HG03196 (cell line): ENCODE data around the gene PITX2.
A peak's percentile ranks its signal among the peaks of the same experiment; 100 is the strongest.

Source experiments
- ATAC-seq: cut with Tn5 transposase; IDR thresholded peaks from one replicate; pipeline ENCODE4 v1.9.1; 2021; ENCODE audit not compliant: unreplicated experiment

Gene PITX2

DNA sequence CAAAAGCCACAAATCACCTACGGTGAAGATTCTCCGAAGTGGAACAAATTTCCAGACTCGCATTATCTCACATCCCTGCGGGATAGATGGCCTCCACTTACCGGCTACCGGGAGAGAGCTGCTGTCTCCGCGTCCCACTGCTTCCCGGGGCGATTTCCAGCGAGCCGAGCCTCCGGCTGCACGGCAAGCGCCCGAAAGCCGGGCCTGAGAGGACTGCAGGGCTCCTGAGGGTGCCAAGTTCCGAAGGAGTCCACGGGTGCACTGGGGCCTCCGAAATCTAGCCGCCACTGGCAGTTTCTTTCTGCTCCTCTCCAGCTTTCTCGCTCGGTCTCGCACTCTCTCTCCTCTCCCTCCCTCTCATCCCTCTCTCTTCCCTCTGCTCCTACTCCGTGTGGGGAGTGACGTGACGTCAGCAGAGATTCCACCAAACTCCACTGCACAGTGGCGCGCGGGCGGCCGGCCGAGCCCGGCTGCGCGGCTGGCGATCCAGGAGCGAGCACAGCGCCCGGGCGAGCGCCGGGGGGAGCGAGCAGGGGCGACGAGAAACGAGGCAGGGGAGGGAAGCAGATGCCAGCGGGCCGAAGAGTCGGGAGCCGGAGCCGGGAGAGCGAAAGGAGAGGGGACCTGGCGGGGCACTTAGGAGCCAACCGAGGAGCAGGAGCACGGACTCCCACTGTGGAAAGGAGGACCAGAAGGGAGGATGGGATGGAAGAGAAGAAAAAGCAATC is 14.0 kb upstream of the PITX2 start:
- no peak for ATAC-seq

DNA sequence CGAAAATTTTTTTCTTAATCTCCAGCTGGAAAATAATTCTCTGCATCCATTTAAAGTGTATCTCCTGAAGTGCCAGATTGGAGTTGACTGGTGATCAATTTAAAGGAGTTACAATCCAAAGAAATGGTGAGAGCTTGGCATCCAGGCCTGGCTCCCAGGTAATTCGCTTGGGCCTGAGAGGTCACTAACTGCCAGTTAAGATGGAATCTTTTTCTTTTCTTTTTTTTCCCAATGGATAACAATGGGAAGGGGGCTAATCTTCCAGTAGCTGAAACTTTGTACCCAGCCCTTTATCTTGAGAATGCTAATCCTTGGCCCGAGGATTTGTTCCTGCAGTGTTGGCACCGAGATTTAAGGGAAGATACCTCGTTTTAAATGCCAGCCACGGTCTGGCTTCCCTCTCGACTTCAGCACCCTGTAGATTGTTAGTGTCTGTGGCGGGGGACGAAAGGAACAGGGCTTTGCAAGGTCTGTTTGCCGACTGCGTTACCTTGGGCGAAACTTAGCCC is 13.3 kb upstream of the PITX2 start:
- ATAC-seq = no peak

DNA sequence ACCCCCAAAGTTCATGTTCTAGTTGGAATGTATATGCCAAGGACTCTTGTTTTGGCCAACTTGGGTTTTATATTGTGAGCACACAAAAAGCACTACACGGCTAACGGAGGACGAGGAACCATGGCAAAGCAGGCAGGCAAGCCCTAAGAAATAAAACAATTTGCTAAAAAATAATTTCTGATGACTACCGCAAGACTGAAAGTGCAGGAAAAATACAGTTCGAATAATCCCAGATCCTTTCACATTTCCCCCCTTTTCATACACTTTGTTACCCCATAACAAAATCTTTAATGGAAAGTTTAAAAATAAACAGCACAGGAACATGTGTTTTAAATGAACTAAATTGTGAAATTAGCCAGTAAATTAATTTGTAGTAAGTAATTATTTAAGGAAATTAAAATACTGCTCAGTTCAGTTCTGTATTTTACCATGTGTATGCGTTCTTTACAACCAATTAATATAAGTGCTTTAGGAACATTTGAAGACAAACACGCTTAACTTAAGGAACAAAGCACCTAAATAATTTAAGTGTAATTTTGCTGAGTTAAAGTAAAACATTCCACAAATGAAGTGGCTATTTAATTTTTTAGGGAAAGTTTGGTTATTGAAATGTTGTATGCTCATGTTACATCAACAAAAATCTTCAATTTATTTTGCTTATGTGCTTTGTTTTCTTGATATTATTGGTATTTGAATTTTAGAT is 12.4 kb upstream of the PITX2 start:
- ATAC-seq = no peak

GRCh38 chr4:110634350-110635162 is 11.7 kb upstream of the PITX2 start:
- ATAC-seq = no peak

GRCh38 chr4:110633358-110634341 is 10.8 kb upstream of the PITX2 start:
- ATAC-seq = no peak

DNA sequence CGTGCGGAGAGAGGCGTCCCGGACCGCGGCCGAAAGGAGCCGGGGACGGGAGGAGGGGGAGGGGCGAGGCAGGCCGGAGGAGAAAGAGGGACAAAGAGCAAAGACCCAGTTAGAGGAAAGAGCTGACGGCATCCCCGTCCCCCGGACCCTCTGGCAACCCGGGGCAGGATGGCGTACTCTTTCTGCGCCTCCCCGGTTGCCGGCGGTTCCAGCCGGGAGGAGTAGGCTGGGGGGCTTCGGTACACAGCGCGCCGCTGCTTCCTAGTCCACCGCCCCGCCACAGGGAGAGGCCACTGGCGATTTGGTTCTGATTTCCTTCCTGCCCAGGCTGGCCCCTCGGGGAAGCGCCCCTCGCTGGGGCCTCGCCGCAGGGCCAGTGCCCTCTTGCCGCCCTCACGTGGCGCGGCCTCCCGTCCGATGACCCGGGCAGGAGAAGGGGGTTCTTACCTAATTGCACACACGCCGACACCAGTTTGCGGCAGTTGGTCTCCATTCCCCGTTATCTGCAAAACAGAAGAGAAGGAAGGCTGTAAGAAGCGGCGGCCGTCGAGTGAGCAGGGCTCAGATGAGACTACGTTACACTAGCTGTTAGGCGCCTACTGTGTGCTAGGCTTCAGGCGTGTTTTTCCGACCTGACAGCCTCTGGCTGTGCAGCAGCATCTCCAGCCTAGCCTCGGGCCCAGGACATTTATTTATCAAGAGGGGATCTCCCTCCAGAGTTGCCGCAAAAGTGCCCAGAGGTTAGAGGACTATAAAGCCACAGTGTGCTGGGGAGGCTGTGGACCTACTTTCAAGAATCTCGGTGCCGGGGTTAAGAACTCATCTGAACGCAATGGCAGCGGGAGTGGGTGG is 9.9 kb upstream of the PITX2 start:
- ATAC-seq = no peak

DNA sequence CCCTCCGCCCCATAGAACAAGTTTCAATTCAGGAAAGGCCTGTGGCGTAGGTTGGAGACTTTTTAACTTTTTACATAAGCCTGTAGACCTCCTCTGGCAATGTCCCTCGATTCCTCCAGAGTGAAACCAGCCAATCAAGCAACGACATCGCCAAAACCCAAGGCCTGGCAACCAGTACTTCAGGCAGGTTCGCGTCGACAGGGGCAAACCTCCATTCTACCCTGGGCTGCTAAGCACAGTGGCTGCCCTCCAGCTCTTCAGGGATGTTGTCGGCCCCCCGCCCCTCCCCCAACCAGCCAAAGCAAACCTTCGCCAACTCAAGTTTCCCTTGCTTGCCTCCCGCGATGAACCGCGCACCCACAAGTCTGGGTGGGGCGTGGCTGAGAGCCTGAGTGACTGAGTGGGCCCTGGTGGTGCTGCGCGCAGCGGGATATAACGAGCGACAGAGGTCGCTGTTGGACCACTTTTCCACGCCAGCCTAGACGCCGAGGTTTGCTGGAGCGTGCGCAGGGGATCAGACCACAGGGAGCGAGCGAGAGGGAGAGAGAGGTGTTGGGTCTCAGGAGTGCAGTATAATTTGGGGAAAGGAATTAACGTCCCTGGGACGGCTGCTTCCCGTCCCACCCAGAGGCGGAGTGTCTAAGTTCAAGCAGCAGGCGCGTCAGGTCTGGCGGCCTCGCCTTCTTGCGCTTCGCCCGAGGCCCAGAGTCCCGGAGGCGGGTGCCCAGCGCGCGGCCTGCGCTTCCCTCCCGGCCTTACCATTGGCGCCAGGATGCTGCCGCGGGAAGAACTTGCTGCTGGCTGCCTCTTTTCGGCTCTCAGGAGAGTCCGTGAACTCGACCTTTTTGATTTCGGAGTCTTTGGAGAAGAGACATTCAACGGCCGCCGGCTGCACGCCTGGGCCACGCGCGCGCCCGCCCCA is 9.0 kb upstream of the PITX2 start:
- ATAC-seq = peak; percentile 99

DNA sequence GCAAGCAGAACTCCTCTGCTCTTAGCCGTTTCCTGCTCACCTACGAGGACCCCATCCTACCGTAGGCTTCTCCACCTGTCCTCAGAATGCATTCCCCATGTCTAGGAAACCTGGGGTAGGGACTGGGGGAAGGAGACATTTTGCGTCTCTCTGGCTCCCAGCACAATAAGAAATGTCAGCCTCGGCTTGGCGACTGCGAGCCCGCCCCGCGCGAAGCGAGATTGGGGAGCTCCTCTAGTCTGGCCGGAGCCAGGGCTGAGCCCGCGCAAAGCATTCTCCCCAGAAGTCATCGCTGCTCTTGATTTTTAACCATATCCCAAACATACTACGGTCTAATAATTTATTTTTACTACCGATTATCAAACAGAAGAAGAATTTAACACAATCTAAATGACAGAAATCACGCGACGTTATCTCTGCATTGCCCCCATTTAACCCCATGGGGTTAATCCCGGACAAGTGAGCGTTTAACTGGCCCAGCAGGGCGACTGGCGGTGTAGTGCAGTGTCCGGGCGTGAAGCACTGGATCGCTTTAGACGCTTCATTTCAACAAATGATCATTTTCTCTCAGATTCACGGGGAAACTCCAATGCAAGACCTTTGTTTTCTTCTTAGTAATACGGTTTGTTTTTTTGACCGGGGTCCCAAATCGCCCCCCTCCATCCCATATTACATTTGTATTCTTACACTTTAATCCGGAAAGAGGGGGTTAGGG is 8.0 kb upstream of the PITX2 start:
- ATAC-seq = no peak

DNA sequence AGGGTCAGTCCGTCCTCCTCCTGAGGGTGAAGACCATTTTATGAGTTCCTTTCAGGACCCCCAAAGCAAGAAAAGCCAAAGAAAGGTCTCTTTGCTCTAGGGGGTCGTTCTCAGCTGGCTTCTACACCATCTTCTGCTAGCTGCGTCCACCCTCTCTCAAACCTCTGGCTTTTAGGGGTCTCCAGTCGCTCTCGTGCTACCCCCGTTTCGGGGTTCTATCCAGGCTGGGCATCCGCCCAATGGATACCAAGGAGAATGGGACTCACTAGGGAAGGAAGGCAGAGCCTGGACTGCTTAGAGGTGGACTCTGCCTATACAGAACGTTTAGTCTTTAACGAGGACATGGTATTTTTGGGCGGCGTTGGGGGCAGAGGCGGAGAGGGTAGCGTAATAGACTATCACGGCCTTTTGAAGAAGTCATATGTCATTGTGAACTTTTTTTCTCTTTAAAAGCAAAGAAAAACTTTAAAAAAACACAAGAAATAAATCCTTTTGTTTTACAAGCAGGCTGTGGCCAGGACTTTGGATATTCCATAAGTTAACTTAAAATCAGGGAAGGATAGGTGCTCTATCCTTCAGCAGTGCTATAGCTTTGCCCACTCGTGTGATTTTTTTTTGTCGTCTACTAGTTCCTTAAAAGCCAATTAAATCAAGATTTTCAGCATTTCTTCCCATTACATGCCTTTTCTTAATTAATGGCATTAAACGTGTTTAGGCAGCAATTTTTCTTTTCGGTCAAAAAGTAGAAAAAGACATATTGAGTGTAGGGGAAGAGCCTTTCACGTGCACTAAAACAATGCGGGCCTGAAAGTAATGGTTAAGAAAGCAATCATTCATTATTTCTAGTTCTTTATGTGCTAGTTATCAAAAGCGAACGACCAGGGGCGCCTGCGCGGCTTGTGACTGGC is 7.2 kb upstream of the PITX2 start:
- no peak for ATAC-seq

DNA sequence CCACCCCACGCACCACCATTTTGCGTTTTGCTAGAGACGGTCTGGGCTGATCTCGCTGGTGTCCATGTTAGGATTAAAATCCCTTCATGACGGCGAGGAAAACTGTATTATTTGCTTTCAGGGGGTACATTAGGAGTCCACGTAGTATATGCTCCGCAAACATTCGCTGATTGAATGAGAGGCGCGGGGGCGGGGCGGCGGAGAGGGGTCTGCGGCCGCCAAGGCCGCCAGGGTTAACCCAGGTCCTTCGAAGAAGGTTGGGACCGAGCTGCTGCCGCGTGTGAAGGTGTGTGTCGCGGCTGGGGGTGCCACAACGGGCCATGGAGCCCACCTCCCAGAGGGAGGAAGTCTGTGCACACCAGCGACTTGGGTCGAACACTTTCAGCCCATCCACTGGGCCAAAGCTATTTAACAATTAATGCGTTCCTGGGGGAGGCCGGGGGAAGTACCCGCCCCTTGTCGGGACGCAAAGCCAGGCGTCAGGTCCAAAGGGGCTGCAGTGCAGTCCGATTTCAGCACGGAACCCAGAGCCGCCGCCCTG is 6.4 kb upstream of the PITX2 start:
- ATAC-seq = no peak

- no peak for ATAC-seq
These were observed 5.9 kb upstream of the PITX2 start for GRCh38 chr4:110628663-110629213.

GRCh38 chr4:110627977-110628662 is 5.2 kb upstream of the PITX2 start:
- no peak for ATAC-seq

DNA sequence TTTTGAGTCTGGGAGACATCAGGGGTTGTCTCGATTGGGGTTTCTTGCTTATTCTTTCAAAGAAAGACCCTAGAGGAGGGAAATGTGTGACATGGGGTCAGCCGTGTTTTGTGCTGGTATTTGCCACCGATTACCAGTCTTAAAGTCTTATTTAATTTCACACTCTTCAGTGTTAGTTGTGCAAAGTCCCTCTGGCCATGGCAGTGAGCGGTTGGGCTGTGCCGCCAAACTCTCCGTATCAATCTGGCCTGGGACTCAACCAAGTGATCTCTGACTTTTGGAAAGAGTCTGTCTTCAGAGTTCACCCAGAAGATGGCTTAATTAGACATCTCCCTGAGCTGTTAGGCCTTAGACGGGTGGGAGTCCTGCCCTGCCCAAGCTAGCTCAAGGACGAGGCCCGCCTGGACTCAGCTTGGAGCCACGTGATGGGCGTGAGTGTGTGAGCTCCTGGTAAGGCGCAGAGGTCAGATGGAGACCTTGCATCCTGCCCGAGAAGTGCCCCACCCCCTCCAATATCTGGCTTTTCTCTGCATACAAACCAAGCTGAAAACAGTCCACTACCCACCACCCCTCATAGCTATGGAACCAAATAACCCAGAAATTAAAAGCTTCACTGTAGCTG is 3.8 kb upstream of the PITX2 start:
- no peak for ATAC-seq

DNA sequence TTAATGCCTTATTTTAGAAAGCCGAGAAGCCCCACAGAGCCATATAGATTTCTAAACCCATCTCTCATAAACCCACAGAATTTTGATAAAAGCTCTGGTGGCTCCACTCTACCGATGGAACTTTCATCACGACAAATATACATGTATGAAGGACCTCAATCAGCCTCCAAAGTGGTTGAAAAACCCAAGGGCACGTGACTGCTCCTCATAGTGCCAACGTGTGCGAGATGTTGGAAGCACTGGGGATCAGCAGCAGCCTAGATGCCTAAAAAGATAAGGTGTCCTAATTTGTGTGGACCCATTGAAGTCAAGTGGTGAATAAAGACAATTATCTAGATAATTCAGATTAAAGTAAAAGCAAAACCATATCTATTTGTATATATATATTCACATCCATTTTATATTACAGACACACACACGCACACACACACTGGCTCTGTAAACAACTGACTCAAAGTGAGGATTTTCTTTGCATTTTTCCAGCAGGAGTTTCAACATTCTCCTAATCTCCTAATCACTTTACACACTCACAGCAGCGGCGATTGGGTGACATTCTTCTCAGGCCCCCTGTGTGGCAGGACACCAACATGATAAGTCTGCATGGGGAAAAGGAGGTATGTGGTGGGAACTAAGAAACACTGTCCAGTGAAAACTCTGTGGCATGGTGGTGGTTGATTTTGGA is 2.8 kb upstream of the PITX2 start:
- no peak for ATAC-seq
